G401.6 (cell line): Measurements from ENCODE around the gene PIK3C2G.

Experiments
- FAIRE-seq: peaks from 2 replicates; lab custom pipeline; 2012; peaks lifted over from hg19 to GRCh38; lab: Jason Lieb, UNC

The PIK3C2G gene

GRCh38 chr12:18355429-18355828, 94.1 kb downstream of the PIK3C2G start:
- no peak for FAIRE-seq

- FAIRE-seq: no peak
These were observed 96.8 kb downstream of the PIK3C2G start for GRCh38 chr12:18358077-18358476.

- FAIRE-seq: no peak
These were observed 97.6 kb downstream of the PIK3C2G start for GRCh38 chr12:18358930-18359329.

- FAIRE-seq: no peak
These were observed 100.1 kb downstream of the PIK3C2G start for GRCh38 chr12:18361433-18361832.

- FAIRE-seq: no peak
These were observed 102.0 kb downstream of the PIK3C2G start for GRCh38 chr12:18363321-18363720.

- FAIRE-seq: no peak
These were observed 107.3 kb downstream of the PIK3C2G start for GRCh38 chr12:18368594-18368993.

- no peak for FAIRE-seq
These were observed 111.9 kb downstream of the PIK3C2G start for GRCh38 chr12:18373181-18373580.

- FAIRE-seq: no peak
These were observed 113.8 kb downstream of the PIK3C2G start for GRCh38 chr12:18375131-18375530.

GRCh38 chr12:18375583-18375982, 114.3 kb downstream of the PIK3C2G start:
- FAIRE-seq: no peak

GRCh38 chr12:18382236-18382885, 121.0 kb downstream of the PIK3C2G start:
- no peak for FAIRE-seq

GRCh38 chr12:18383203-18383602, 121.9 kb downstream of the PIK3C2G start:
- no peak for FAIRE-seq

GRCh38 chr12:18387706-18388105, 126.4 kb downstream of the PIK3C2G start:
- no peak for FAIRE-seq

- no peak for FAIRE-seq
These were observed 128.5 kb downstream of the PIK3C2G start for GRCh38 chr12:18389820-18390219.

GRCh38 chr12:18391151-18391550, 129.8 kb downstream of the PIK3C2G start:
- no peak for FAIRE-seq

- FAIRE-seq: no peak
These were observed 133.4 kb downstream of the PIK3C2G start for GRCh38 chr12:18394742-18395141.

- FAIRE-seq: no peak
These were observed 138.9 kb downstream of the PIK3C2G start for GRCh38 chr12:18400186-18400585.

GRCh38 chr12:18402872-18403611, 141.7 kb downstream of the PIK3C2G start:
- FAIRE-seq: no peak

- no peak for FAIRE-seq
These were observed 150.1 kb downstream of the PIK3C2G start for GRCh38 chr12:18411453-18411852.

GRCh38 chr12:18414671-18415070, 153.4 kb downstream of the PIK3C2G start:
- FAIRE-seq: no peak

- FAIRE-seq: no peak
These were observed 153.9 kb downstream of the PIK3C2G start for GRCh38 chr12:18415227-18415626.

- FAIRE-seq: no peak
These were observed 155.1 kb downstream of the PIK3C2G start for GRCh38 chr12:18416412-18416811.

- FAIRE-seq: no peak
These were observed 158.0 kb downstream of the PIK3C2G start for GRCh38 chr12:18419311-18419710.

GRCh38 chr12:18421867-18422266, 160.5 kb downstream of the PIK3C2G start:
- no peak for FAIRE-seq

GRCh38 chr12:18422871-18423270, 161.6 kb downstream of the PIK3C2G start:
- no peak for FAIRE-seq
